Activated T-cell treated with anti-CD3 and anti-CD28 coated beads, Interleukin-2, amount 50 U/mL, for 4 hours (primary cell): Measurements from ENCODE around the gene PHAF1. TPM values are rescaled to one million over a fixed set of nuclear protein-coding genes. Genes with fewer than 3 reads are reported as not detected.
"Not testable (repeated sequence)": the region's sequence is repeated elsewhere in the genome, so short reads cannot be mapped to it uniquely, and the experiment has no call there.

Source experiments
- ATAC-seq, 2 donors: fragments of 200-7000 bp; cut with Tn5 transposase; one replicate each; pipeline ENCODE4 v1.10.0; 2021
- DNase-seq: peaks from one replicate; pipeline ENCODE4 v3.0.0-alpha.2; 2020
- H3K27me3 Mint-ChIP-seq: one replicate; pipeline ENCODE4 v1.8.0; 2021; ENCODE audit warnings: low read depth, mixed read lengths
- H3K36me3 Mint-ChIP-seq: one replicate; pipeline ENCODE4 v1.8.0; 2022; ENCODE audit warnings: mixed read lengths; ENCODE audit not compliant: insufficient read depth
- H3K4me1 Mint-ChIP-seq: one replicate; pipeline ENCODE4 v1.8.0; 2021; ENCODE audit warnings: low read depth, mixed read lengths
- H3K4me3 Mint-ChIP-seq: one replicate; pipeline ENCODE4 v1.8.0; 2021; ENCODE audit warnings: mild to moderate bottlenecking, moderate library complexity, mixed read lengths
- H3K9me3 Mint-ChIP-seq: one replicate; pipeline ENCODE4 v1.8.0; 2021; ENCODE audit warnings: mixed read lengths
- total RNA-seq, 3 donors: library from RNA; stranded (reverse); gene quantifications; one replicate each; pipeline ENCODE4 v1.2.1, GENCODE V29; 2021

The PHAF1 gene
- total RNA-seq, 3 donors from 2014 or later, result 17.4 to 19.5 (median 18.6) TPM

DNA sequence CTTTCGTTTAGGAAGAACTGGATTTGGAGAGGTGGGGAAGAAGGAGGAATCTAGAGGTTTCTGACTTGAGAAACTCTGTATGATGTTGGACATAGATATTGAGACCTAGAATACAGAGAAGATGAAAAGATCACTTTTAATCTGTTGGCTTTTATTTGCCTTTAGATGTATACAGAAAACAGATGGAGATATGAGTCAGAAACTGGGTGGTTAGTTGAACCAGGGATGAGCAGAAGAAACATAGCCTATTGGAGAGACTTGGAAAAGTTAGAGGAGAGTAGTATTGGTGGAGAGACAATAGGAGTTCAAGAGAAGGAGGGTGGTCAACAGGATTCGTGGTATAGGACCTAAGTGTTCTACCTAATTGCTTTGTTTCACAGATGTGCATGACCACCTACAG, 5.1 kb downstream of the PHAF1 start:
- H3K4me3 Mint-ChIP-seq, result no peak overlapping the region
- ATAC-seq, result no peak
- H3K27me3 Mint-ChIP-seq, result no peaks in the 10 kb centered on the region
- peaks cover 2% of the 10 kb centered on the region for H3K36me3 Mint-ChIP-seq
- H3K4me1 Mint-ChIP-seq, result peaks cover 25% of the 10 kb centered on the region
- no peak for DNase-seq
- H3K9me3 Mint-ChIP-seq, result no peaks in the 10 kb centered on the region

DNA sequence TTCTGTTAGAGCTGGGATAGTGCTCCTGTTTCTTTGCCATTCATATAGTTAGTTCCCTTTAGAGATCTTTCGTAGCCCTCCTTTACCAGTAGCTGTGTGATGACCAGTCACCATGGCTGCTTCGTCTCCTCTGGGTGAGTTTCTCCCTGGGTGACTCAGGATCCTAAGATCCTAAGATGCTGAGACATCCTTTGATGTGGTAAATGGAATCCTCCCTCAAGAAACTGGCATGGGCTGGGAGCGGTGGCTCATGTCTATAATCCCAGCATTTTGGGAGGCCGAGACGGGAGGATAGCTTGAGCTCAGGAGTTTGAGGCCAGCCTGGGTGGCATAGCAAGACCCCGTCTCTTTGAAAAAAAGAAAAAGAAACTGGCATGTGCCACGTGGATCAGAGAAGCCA, 5.9 kb downstream of the PHAF1 start:
- DNase-seq, result no peak
- Mint-ChIP-seq H3K27me3 (no peaks in the 10 kb centered on the region), H3K4me1 (peaks cover 22% of the 10 kb centered on the region), H3K36me3 (peaks cover 6% of the 10 kb centered on the region), H3K4me3 (no peak overlapping the region), H3K9me3 (no peaks in the 10 kb centered on the region)
- no peak for ATAC-seq

DNA sequence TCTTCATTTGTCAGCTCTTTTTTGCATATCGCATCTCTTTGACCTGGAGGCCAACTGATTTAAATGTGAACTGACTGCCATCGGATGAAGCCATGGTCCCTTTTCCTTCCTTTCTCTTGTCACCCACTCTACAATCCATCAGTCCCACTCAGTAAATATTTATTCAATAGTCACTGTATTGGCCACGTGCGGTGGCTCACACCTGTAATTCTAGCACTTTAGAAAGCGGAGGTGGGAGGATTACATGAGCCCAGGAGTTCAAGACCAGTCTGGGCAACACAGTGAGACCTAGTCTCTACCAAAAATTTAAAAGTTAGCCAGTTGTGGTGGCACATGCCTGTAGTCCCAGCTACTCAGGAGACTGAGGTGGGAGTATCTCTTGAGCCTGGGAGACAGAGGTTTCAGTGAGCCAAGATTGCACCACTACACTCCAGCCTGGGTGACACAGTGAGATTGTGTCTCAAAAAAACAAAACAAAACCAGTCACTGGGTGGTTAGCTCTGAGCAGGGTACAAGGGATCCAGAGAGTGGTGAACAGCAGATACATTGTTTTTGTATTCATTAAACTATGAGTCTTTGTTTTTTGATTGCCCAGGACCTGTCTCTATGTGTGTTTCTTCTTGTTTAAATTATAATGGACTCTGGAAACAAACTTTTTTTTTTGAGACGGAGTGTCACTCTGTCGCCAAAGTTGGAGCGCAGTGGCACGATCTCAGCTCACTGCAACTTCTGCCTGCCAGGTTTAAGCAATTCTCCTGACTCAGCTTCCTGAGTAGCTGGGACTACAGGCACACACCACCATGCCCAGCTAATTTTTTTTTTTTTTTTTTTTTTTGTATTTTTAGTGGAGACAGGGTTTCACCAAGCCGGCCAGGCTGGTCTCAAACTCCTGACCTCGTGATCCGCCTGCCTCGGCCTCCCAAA, 6.9 kb downstream of the PHAF1 start:
- H3K4me3 Mint-ChIP-seq, result no peak overlapping the region
- no peak for ATAC-seq
- no peaks in the 10 kb centered on the region for H3K9me3 Mint-ChIP-seq
- H3K4me1 Mint-ChIP-seq, result peaks cover 15% of the 10 kb centered on the region
- no peak for DNase-seq
- H3K36me3 Mint-ChIP-seq, result peaks cover 9% of the 10 kb centered on the region
- no peaks in the 10 kb centered on the region for H3K27me3 Mint-ChIP-seq

DNA sequence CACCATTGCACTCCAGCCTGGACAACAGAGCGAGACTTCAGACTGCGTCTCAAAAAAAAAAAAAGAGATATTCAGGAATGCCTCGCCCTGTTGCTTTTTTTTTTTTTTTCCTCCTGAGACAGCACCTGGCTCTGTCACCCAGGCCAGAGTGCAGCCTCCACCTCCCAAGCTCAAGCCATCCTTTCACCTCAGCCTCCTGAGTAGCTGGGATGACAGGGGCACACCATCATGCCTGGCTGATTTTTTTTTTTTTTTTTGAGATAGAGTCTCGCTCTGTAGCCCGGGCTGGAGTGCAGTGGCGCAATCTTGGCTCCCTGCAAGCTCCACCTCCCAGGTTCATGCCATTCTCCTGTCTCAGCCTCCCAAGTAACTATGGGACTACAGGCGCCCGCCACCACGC, 8.0 kb downstream of the PHAF1 start:
- no peaks in the 10 kb centered on the region for H3K9me3 Mint-ChIP-seq
- no peak overlapping the region for H3K4me3 Mint-ChIP-seq
- H3K27me3 Mint-ChIP-seq, result no peaks in the 10 kb centered on the region
- no peak for ATAC-seq
- DNase-seq, result no peak
- peaks cover 14% of the 10 kb centered on the region for H3K4me1 Mint-ChIP-seq
- peaks cover 9% of the 10 kb centered on the region for H3K36me3 Mint-ChIP-seq

DNA sequence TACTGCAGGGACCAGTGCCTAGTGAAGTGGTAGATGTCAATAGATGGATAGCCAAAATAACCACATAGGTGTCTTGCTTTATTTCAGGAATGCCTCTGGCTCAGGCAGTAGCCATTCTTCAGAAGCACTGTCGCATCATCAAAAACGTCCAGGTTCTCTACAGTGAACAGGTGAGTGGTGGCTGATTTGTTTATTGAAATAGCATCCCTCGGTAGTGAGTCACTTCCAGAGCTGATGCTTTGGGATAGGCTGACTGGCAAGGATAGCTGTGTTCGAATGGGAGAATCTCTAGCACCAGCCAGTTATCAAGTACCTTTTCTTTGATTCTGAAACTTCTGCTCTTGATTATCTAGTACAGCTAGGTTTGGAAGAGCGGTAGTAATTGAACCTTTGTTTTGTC, 10.3 kb downstream of the PHAF1 start:
- peaks cover 6% of the 10 kb centered on the region for H3K4me1 Mint-ChIP-seq
- H3K9me3 Mint-ChIP-seq, result no peaks in the 10 kb centered on the region
- DNase-seq, result no peak
- H3K36me3 Mint-ChIP-seq, result peaks cover 17% of the 10 kb centered on the region
- no peak overlapping the region for H3K4me3 Mint-ChIP-seq
- H3K27me3 Mint-ChIP-seq, result no peaks in the 10 kb centered on the region
- no peak for ATAC-seq

DNA sequence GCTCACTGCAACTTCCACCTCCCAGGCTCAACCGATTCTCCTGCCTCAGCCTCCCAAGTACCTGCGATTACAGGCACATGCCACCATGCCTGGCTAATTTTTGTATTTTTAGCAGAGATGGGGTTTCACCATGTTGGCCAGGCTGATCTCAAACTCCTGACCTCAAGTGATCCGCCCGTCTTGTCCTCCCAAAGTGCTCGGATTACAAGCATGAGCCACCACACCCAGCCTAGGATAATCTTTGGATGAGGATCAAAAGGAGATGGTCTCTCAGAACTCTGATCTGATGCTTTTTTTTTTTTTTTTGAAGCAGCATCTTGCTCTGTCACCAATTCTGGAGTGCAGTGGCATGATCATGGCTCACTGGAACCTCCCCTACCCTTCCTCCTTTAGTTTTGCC, 13.1 kb downstream of the PHAF1 start:
- not testable (repeated sequence) for H3K4me1 Mint-ChIP-seq, H3K27me3 Mint-ChIP-seq, H3K4me3 Mint-ChIP-seq, H3K9me3 Mint-ChIP-seq, ATAC-seq, DNase-seq
- peaks cover 26% of the 10 kb centered on the region for H3K36me3 Mint-ChIP-seq

DNA sequence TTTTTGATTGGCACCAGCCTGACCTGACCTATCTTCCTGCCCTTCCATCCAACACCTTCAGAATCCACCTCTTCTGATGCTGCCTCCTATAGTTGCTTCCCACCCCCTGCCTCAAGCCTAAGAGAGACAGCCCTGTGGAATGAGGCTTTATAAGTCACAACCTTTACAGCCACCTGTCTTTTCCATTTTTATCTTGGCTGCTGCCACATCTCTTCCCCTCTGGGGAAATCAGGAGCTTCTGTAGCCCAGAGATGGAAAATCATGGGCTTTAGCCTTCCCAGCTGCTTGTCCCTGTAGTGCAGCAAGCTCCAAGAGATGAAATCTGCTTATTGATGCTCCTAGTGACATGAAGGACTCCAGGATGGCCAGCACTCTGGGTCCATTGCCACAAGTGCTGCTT, 18.7 kb downstream of the PHAF1 start:
- Mint-ChIP-seq H3K9me3 (no peaks in the 10 kb centered on the region), H3K4me1 (no peaks in the 10 kb centered on the region), H3K27me3 (no peaks in the 10 kb centered on the region), H3K36me3 (peaks cover 30% of the 10 kb centered on the region), H3K4me3 (no peak overlapping the region)
- ATAC-seq (no peak), DNase-seq (no peak)

DNA sequence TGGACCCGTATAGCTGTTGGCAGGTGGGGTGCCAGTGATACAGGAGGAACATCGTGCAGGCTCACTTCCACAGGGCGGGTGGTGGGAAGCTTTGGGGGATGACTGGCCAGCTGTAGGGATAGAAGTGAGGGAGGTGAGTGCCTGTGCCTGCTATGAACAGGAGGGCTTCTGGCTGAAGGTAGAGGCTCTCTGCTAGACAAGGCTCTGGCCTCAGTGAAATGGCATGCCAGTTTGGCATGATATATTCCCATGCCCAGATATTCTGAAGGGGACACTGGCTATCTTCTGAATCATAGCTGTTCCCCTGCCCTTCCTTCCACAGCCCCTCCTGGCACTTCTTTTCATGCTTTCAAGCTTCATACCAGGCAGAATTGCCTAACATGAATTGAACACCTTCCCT, 19.1 kb downstream of the PHAF1 start:
- no peaks in the 10 kb centered on the region for H3K27me3 Mint-ChIP-seq
- H3K4me3 Mint-ChIP-seq, result no peak overlapping the region
- peaks cover 25% of the 10 kb centered on the region for H3K36me3 Mint-ChIP-seq
- DNase-seq (no peak), ATAC-seq (no peak)
- H3K4me1 Mint-ChIP-seq, result no peaks in the 10 kb centered on the region
- H3K9me3 Mint-ChIP-seq, result no peaks in the 10 kb centered on the region

DNA sequence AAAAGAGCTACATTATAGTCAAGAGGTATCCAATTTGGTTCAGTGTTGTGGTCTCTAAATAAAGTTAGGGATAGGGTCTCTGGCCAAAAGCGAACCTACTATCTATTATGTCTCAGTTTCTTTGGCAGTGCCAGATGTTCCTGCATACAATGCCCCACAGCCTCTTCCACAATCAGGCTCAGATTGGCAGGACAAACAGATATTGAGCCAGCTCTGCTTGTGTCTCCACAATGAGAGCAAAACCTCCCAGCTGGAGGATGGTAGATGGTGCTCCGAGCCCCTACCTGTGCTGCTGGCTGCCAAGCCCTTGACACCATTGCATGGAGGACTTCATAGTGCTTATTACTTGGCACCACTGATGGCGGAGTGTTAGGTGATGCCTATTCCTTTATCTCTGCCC, 19.7 kb downstream of the PHAF1 start:
- ATAC-seq, result no peak
- H3K36me3 Mint-ChIP-seq, result peaks cover 27% of the 10 kb centered on the region

DNA sequence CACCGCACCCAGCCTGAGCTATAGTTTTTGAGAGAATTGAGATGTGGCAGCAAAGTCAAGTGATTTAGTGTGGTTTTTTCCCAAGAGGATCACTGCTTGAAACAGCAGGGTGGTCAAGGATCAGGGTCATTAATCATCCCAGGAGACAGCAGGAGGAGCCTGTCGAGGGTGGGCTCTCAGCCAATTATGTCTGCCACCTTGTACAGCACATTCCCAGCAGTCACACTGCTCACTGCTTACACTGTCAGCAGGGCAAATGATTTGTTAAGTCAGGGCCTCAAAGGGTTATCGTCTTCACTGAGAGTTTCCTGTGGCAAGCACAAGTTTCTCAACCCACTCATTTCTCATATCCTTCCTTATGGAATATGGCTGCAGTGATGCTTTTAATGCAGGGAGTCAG, 27.9 kb downstream of the PHAF1 start:
- no peak for ATAC-seq
- Mint-ChIP-seq H3K36me3 (peaks cover 35% of the 10 kb centered on the region), H3K27me3 (no peaks in the 10 kb centered on the region), H3K9me3 (no peaks in the 10 kb centered on the region), H3K4me3 (no peak overlapping the region), H3K4me1 (no peaks in the 10 kb centered on the region)
- no peak for DNase-seq

More for the DNA sequence above, 19.7 kb downstream of the PHAF1 start:
- no peaks in the 10 kb centered on the region for H3K9me3 Mint-ChIP-seq
- DNase-seq, result no peak
- H3K4me1 Mint-ChIP-seq, result no peaks in the 10 kb centered on the region
- H3K27me3 Mint-ChIP-seq, result no peaks in the 10 kb centered on the region
- H3K4me3 Mint-ChIP-seq, result no peak overlapping the region

DNA sequence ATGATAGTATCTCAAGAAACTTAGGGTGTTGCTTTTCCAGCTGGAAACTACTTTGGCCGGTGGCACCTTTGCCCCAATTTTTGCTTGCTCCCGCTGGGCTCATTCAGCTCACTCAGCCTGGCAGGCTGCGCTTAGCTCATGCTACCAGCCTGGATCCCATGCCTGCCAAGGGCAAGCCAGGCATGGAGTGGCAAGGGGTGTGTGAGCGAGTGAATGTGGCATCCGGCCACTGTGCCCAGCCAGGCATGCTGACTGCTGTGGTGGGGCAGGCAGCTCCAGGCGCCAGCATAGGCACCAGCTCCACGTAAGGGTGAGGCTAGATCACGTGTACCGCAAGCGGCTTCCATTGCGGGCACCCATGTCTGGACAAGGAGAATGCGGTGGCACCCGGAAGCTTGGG, 31.6 kb downstream of the PHAF1 start:
- no peak for ATAC-seq
- no peaks in the 10 kb centered on the region for H3K9me3 Mint-ChIP-seq
- peaks cover 36% of the 10 kb centered on the region for H3K36me3 Mint-ChIP-seq
- H3K4me1 Mint-ChIP-seq, result no peaks in the 10 kb centered on the region
- no peak for DNase-seq
- no peak overlapping the region for H3K4me3 Mint-ChIP-seq
- H3K27me3 Mint-ChIP-seq, result no peaks in the 10 kb centered on the region

DNA sequence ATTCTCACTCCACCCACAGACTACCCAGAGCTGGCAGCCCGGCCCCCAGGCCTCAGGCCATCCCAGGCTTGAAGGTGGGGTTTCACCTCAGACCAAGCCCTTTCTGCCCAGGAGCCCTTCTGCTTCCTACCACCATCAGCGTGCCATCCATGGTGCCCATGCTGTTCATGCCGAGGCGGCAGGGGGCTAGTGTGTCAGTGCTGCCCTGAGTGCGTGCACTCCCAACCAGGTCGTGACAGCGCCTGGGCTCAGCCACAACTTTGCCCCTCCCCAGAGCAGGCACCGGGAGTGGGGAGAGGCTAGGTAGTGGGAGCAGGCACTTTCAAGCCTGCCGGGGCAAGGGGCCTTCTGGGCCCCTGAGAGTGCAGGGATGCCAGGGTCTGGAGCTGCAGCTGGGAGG, 32.6 kb downstream of the PHAF1 start:
- Mint-ChIP-seq H3K27me3 (no peaks in the 10 kb centered on the region), H3K36me3 (peaks cover 39% of the 10 kb centered on the region), H3K4me1 (no peaks in the 10 kb centered on the region), H3K4me3 (no peak overlapping the region), H3K9me3 (no peaks in the 10 kb centered on the region)
- ATAC-seq (no peak), DNase-seq (no peak)

DNA sequence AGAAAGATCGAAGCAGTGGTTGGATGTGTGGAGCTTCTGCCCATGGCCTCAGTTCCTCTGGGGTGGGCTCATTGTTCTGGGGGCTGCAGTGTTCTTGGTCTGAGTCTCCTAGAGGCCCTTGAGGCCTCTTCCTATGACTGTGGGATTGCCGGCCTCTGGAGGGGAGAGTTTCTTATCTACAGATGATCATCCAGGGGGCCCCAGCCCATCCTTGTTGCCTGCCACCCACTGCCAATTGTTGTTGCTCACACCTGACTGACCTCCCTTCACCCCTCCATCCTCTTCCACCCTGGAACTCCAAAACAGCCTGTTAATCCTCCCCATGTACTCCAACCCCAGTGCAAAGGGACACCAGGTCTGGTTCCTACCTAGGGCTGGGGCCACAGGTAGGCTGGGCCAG, 35.2 kb downstream of the PHAF1 start:
- H3K4me1 Mint-ChIP-seq, result peaks cover 5% of the 10 kb centered on the region
- DNase-seq, result no peak
- H3K9me3 Mint-ChIP-seq, result no peaks in the 10 kb centered on the region
- no peak for ATAC-seq
- no peak overlapping the region for H3K4me3 Mint-ChIP-seq
- peaks cover 41% of the 10 kb centered on the region for H3K36me3 Mint-ChIP-seq
- no peaks in the 10 kb centered on the region for H3K27me3 Mint-ChIP-seq

DNA sequence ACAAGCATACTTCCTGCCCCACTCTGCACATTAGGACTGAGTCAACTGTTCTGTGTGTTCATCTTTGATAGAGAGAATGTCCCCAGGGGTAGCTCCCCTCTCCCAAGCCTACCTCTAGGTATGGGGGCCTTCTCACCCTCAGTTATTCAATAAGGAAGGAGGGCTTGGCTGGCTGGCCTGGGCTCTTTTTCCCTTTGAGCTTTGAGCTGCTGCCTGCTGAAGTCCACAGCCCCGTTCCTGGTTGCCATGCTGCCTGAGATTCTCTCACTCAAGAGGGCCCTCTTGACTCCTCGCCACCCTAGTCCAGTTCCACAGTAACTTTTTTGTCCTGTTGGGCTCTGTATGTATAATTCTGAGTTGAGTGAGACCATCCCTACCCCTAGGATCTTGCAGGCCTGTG, 36.0 kb downstream of the PHAF1 start:
- no peak for ATAC-seq
- no peaks in the 10 kb centered on the region for H3K27me3 Mint-ChIP-seq
- H3K4me3 Mint-ChIP-seq, result no peak overlapping the region
- H3K36me3 Mint-ChIP-seq, result peaks cover 33% of the 10 kb centered on the region
- no peaks in the 10 kb centered on the region for H3K9me3 Mint-ChIP-seq
- peaks cover 5% of the 10 kb centered on the region for H3K4me1 Mint-ChIP-seq
- no peak for DNase-seq

DNA sequence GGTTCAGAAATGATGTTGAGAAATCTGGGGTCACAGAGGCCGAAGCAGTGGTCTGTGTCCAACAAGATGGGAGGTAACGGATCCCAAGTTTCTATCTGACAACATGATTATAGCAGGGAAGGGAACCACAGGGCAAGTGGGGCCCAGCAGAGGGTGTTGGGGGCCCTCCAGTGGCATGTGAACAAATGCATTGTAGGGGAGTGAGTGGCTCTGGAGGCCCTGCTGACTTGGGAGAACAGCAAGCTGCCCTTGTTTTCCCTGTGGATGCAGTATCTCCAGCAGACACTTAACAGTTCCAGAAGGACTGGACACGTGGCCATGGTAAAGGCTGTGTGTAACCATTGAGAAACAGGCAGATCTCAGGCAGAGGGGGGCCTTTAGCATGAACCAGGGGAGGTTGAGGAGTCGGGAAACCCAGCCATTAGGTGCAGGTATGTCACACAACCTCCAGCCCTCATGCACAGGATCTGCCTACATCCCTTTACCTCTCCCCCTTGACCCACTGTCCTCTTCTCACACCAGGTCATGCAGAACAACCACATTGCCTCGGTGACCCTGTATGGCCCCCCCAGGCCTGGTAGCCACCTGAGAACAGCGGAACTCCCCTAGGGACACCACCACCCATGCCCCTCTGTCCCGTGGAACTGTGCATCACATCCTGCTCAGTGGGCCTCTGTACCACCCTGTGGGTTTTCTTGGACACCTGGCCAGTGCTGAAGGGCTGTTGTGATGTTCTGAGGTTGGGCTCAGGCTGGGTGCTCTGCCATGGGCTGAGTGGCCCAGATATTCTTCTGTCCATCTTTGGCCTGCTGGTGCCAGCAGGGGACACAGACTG, 37.0 kb downstream of the PHAF1 start:
- Mint-ChIP-seq H3K4me1 (peaks cover 8% of the 10 kb centered on the region), H3K9me3 (no peaks in the 10 kb centered on the region), H3K4me3 (no peak overlapping the region), H3K36me3 (peaks cover 29% of the 10 kb centered on the region), H3K27me3 (no peaks in the 10 kb centered on the region)
- DNase-seq (no peak), ATAC-seq (no peak)
